Ishikawa (cell line): ENCODE measurements around the gene WWTR1.

Source experiments
- CEBPB ChIP-seq: IDR thresholded peaks from 2 replicates; pipeline ENCODE4 v1.6.1; 2012
- CREB1 ChIP-seq: IDR thresholded peaks from 2 replicates; pipeline ENCODE4 v1.6.1; 2012; ENCODE audit warnings: low read depth
- EP300 ChIP-seq: IDR thresholded peaks from 2 replicates; pipeline ENCODE4 v1.6.1; 2012; ENCODE audit warnings: borderline replicate concordance
- FOXM1 ChIP-seq: IDR thresholded peaks from 2 replicates; pipeline ENCODE4 v1.6.1; 2012; ENCODE audit warnings: low read depth, borderline replicate concordance
- MAX ChIP-seq: IDR thresholded peaks from 2 replicates; pipeline ENCODE4 v1.6.1; 2012
- NFIC ChIP-seq: IDR thresholded peaks from 2 replicates; pipeline ENCODE4 v1.6.1; 2012
- RAD21 ChIP-seq: IDR thresholded peaks from 2 replicates; pipeline ENCODE4 v1.6.1; 2012; ENCODE audit warnings: low read depth
- REST ChIP-seq: IDR thresholded peaks from 2 replicates; pipeline ENCODE4 v1.6.1; 2012; ENCODE audit warnings: low read depth, mild to moderate bottlenecking
- TAF1 ChIP-seq: IDR thresholded peaks from 2 replicates; pipeline ENCODE4 v1.6.1; 2012; ENCODE audit warnings: low read depth, mild to moderate bottlenecking
- TCF12 ChIP-seq: IDR thresholded peaks from 2 replicates; pipeline ENCODE4 v1.6.1; 2012; ENCODE audit warnings: low read depth
- TEAD4 ChIP-seq: IDR thresholded peaks from 2 replicates; pipeline ENCODE4 v1.6.1; 2012
- USF1 ChIP-seq: IDR thresholded peaks from 2 replicates; pipeline ENCODE4 v1.6.1; 2012
- YY1 ChIP-seq: IDR thresholded peaks from 2 replicates; pipeline ENCODE4 v1.6.1; 2012; ENCODE audit warnings: low read depth
- ZBTB7A ChIP-seq: IDR thresholded peaks from 2 replicates; pipeline ENCODE4 v1.6.1; 2012; ENCODE audit warnings: low read depth

GRCh38 chr3:149536429-149536828, 121.4 kb downstream of the WWTR1 start:
- peak; percentile 69 for TF ChIP-seq TEAD4
- no peak for TF ChIP-seq TAF1
- TF ChIP-seq MAX, result no peak
- peak; percentile 13; the same call in 1 of the 2 replicates for TF ChIP-seq EP300
- TF ChIP-seq REST, result no peak
- TF ChIP-seq CEBPB, result no peak
- no peak for TF ChIP-seq ZBTB7A
- no peak for TF ChIP-seq RAD21
- TF ChIP-seq YY1, result no peak
- TF ChIP-seq CREB1, result no peak
- no peak for TF ChIP-seq USF1
- TF ChIP-seq TCF12, result peak; percentile 33; the same call in 1 of the 2 replicates
- TF ChIP-seq FOXM1, result no peak
- TF ChIP-seq NFIC, result peak; percentile 65; the same call in 1 of the 2 replicates
